Right kidney (tissue), 1 donor: ENCODE results near the gene NOS3.
"Not testable (repeated sequence)": the region's sequence is repeated elsewhere in the genome, so short reads cannot be mapped to it uniquely, and the experiment has no call there.

Source experiments
- DNase-seq: peaks from one replicate; pipeline ENCODE4 v3.0.0-alpha.2; 2016

Gene NOS3

DNA sequence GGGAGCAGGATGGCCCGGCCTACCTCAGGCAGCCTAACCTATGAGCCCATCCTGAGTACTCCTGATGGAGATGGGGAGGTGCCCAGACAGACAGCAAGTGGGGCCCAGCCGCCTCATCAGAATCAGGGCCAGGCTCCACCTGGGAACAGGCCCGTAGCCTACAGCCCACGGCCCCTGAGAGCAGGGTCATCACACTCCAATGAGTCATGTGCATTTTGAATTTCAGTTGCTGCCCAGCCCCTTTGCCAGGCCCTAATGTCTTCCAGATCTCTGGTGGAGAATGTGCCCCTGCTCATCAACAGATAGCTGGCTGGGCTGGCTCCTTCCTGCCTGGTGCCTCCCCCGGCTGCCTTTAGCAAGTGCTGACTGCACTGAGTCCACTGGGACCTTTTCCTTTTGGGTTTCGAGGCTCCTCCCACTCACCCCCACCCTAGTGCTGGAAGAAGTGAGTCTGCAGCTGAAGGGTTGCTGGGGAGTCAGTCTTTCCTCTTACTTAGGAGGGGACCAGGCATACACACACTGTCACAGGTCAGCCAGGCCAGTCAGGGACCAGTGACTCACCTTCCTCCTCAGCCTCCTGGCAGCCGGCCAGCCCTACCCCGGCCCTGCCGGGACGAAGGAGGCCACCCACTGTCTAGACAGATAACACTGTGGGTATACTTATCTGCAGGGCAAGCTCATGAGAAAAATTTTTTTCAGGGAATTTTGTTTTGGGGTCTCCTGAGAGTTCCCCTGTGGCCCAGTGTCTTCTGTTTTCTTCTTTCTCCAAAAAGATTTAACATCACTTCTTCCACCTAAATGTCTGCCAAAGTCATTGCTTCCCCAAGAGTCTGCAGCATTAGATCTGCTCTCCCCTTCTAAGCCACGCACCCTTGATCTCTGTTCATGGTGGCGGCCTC, 48.4 kb downstream of the NOS3 start:
- DNase-seq, result no peak

DNA sequence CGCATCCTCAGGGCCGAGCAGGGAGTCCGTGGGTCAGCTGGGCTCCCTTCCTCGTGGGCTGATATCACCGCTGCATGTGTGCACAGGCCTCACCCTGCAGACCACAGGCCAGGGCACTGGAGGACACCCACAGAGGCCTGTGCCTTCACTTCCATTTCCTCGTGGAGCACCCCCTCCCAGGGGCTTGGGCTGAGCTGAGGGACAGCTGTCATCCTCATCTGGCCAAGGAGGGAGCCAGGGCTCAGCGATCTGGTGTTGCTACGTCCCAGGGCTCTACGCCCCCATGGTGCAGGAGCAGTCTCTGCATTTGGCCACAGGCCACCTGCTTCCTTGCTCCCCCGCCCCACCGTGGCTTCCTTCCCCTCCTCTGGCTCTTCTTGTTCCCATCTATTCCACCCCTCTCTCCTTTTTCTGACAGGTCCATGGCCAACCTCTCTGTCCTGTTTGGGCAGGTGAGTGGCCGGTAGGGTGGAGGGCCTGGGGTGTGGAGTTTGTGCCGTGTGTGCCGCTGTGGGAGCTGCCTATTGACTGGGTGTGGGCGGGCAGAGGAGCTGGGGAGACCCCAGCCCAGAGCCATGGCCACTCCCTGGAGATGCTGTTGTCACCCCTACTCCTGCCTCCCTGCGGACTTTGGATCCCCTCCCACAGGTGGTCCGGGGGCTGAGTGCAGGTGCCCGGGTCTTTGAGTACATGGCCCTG, 49.2 kb downstream of the NOS3 start:
- DNase-seq, result no peak

DNA sequence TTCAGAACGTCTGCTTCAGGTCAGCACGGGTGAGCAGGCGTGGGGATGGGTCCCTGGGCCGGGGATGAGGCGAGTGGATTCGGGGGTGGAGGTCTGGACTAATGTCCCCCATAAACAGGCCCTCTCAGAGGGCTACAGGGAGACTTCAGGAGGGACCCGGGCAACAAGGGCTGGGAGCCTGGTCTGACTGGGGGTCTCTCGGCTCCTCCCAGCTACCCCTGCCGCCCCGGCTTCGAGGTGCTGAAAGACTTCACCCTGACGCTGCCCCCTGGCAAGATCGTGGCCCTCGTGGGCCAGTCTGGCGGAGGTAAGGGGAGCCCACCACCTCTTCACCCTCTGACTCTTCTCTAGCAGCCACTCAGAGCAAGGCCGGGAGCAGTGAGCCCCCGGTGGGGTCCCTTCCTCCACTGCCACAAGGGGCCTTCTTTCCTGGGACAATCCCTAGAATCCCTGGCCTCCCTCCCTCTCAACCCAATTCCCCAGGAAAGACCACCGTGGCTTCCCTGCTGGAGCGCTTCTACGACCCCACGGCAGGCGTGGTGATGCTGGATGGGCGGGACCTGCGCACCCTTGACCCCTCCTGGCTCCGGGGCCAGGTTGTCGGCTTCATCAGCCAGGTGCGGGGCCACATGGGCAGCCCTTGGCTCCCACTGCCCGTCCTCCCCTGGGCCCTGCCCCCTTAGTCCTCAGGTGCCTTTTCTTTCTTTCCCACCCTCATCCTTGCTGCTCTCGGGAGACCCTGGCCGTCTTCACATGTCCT, 50.0 kb downstream of the NOS3 start:
- DNase-seq, result no peak

DNA sequence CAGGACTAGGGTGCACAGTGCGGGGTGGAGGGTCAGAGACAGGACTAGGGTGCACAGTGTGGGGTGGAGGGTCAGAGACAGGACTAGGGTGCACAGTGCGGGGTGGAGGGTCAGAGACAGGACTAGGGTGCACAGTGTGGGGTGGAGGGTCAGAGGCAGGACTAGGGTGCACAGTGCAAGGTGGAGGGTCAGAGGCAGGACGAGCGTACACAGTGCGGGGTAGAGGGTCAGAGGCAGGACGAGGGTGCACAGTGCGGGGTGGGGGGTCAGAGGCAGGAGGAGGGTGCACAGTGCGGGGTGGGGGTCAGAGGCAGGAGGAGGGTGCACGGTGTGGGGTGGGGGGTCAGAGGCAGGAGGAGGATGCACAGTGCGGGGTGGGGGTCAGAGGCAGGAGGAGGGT, 52.6 kb downstream of the NOS3 start:
- DNase-seq, result not testable (repeated sequence)

DNA sequence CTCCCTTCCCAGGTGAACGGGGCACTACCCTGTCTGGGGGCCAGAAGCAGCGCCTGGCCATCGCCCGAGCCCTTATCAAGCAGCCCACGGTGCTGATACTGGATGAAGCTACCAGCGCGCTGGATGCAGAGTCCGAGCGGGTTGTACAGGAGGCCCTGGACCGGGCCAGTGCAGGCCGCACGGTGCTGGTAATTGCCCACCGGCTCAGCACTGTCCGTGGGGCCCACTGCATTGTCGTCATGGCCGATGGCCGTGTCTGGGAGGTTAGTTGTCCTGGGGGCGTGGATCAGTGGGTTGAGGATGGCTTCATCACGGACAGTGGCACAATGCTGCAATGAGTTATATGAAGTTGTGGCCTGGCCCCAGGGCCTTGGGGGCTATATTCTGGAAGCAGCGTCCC, 53.1 kb downstream of the NOS3 start:
- DNase-seq, result no peak

DNA sequence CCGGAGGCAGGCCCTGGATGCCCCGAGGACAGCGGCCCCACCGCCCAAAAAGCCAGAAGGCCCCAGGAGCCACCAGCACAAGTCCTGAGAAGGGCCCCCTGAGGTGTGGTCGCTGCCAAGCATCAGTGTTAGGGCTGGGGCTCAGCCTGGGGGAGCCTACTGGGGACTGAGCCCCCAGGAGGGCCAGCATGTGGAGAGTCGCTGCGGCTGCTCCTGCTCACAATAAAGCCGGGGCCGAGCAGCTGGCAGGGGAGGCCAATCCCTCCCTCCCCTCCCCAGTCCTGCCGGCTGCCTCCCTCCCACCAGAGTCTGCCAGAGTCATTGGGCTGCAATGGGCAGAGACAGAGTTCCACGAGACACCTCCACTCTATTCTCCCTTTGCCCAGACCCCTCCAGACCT, 54.4 kb downstream of the NOS3 start:
- no peak for DNase-seq

DNA sequence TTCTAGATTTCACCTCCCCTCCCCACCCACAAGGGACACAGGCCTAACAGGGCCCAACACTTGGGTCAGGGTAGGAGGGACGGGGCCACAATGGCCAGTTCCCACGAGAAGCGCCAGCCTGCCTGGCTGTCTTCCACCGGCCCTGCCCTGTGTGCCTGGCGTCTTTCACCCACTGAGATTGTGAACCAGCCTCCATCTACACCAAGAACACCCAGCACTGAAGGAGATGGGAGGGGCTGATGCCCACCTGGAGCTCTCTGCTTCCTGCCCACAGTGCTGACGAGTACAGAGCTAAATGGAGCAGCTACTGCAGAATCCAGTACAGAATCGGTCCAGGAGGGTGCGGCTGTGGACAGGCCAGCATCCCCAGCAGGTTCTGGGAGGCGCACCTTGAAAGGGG, 55.1 kb downstream of the NOS3 start:
- no peak for DNase-seq

DNA sequence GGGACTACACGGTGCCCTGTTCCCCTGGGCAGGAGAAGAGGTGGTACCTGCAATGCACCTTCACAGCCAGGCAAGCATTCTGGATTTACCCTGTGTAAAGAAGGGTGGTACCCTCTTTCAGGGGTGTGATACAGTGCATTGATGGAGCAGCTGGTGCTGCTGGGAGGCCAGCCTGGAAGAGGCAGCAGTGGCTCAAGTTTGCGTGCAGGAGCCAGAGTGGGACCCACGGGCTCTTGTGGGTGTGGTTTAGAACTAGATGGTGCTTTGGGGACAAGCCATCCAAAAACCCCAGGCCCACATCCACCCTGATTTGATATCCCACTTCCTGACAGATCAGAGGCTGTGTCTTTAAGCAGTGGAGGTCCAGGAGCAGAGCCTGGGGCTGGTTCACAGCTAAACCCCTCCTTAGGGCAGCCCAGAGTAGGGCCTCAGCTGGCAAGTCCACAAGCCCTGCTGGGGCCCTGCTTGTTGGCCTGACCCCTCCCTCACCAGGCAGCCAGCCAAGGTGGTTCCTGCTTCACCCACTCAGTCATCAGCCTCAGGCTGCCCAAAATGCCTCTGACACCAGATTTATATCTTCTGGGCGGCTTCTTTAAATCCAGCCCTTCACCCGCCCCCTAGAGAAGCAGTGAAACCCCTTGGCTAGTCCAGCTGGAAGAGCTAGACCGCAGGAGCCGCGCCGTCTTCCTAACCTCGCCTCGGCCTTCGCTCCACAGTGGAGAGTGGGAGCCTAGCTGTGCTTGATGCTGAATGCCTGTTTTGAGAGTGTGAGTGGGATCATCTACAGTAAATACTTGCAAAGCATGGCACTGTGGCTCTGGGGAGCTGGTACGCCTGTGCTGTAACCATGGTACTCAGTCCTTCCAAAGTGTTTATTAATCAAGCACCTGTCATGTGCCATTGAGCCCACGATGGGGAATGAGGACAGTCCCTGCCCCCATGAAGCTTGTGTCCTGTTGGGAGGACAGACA, 56.1 kb downstream of the NOS3 start:
- DNase-seq, result no peak

DNA sequence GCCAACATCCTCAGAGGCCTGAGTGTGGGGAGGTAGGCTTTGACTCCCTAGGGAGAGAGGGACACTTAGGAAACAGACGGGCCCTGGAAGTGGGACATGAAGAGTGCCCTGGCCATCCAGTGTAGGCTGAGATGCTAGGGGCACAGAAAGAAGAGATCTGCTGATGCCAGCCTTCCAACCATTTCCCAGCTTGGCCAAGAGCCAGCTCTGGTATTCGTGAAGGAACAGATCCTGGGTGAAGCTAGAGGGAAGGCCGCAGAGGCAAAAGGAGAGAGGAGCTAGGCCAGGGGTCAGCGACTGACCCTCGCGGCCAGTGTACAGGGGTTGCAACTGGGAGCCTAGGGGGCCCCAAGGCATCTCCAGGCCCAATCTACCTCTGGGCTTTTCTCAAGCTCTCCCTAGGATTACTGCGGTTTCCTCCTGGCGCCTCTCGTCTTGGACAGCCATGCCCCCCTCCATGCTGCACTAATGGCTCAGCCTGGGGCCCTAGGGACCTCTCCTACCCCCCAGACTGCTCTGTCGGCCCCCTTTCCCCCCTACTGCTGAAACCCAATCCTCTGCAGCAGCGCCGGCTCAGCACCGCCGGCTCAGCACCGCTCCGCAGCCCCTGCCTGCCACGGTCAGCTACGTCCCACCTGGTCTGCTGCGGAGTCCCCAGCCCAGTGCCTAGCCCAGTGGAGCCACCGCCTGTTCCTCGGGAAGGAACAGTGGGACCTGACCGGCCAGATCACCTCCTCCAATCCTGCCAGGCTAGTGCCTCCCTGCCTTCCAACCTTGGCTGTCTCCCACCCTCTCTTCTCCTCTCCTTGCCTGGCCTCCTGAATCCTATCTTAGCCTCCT, 57.4 kb downstream of the NOS3 start, which contains the start of gene ASIC3:
Gene ASIC3 (plus strand): TSS at position 556 of the 840 bp plus-strand sequence. CDS start 355 bp downstream, outside the sequence.
- DNase-seq, result no peak

DNA sequence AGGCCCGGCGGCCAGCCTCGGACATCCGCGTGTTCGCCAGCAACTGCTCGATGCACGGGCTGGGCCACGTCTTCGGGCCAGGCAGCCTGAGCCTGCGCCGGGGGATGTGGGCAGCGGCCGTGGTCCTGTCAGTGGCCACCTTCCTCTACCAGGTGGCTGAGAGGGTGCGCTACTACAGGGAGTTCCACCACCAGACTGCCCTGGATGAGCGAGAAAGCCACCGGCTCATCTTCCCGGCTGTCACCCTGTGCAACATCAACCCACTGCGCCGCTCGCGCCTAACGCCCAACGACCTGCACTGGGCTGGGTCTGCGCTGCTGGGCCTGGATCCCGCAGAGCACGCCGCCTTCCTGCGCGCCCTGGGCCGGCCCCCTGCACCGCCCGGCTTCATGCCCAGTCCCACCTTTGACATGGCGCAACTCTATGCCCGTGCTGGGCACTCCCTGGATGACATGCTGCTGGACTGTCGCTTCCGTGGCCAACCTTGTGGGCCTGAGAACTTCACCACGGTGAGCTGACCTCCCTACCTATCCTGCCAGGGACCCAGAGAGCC, 58.2 kb downstream of the NOS3 start:
- DNase-seq, result no peak

DNA sequence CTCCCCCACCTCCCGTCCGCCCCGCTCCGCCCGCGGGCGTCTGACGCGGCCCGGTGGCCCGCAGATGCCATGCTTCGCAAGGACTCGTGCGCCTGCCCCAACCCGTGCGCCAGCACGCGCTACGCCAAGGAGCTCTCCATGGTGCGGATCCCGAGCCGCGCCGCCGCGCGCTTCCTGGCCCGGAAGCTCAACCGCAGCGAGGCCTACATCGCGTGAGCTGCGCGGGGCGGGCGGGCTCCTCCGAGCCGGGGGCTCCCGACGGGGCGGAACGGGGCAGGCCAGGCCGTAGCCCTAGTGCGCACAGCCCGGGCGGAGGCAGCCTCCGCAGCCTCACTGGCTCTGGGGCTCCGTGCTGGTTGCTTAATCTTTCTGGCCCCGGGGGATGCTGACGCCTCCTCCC, 60.3 kb downstream of the NOS3 start:
- peak; percentile 68 for DNase-seq

DNA sequence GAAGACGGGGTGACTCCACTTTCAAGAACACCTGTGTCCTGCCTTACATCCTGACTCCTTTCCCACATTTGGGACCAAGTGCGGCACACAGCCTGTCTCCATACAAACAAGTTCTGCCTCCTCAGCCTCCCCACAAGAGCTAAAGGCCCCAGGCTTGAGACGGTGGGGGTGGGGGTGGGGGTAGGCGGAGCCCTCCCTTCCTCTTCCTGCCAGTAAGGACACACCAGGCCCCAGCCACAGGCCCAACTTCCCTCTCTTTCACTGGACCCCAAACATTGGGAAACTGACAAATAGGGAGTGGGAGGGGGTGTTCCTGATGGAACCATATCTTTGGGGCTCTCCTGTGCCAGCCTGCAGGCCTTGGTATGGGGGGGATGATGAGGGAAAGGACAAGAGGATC, 62.3 kb downstream of the NOS3 start:
- no peak for DNase-seq

DNA sequence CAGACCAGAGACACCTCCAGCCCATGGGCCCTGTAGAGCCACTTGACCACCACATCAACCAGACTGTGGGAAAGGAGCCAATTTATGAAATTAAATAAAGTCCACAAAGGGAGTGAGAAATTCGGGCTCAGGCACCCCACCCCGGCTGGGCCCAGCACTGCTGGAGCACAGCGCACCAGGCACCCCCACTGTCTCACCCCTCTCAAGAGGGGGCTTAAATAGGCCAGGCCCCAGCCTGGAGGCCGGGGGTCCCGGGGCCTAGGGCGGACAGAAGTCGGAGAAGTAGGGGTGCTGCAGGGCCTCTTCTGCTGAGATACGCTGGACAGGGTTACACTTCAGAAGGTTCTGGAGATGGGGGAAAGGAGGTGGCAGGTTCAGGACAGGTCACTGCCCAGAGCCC, 62.9 kb downstream of the NOS3 start:
- no peak for DNase-seq

DNA sequence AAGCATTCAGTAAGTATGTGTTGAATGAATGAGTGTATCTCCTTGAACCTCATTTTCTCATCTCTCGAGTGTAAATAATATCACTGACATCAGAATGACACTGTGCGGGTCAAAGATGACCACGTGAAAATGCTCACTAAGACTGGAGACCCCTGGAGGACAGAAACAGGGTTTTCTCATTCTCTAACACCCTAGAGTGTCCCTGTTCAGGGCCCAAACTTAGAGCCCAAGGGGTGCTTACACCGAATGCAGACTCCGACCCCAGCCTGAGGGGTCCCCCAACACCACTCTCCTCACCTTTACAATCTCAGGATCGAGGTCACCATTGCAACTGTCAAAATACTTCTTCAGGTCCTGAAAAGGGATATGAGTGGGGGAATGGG, 65.5 kb downstream of the NOS3 start:
- DNase-seq, result no peak

DNA sequence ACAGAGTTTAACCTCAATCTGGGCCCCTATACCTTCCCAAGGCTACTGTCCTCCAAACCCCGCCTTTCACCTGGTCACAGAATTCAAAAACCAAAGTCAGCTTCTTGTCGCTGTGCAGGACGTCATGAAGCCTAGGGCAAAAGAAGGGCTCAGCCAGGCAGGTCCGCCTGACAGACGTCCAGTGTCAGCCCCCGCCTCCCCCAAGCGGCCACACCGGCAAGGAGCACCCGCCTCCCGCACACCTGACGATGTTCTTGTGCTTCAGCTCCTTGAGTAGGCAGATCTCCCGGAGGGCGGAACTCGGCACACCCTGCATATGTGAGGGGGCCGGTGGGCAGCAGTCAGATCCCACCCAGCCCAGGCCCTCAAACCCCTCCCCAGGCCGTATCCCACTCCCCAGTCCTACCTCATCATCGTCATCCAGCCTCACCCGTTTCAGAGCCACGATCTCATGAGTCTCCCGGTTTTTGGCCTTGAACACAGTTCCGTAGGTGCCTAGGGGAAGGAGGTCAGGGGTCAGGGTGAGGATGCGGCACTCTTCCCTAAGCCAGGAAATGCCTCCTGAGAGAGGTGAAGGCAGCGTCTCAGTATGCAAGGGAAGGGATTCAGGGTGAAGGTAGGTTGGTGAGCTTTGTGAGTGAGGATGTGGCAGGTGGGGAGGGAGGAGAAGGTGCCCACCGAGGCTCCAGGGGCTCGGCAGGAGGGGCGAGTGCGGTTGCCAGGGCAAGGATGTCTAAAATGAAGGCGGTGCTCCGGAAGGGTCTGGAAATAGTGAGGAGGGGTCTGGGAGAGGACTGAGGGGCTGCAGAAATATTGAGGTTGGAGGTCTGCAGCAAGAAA, 66.1 kb downstream of the NOS3 start:
- no peak for DNase-seq

DNA sequence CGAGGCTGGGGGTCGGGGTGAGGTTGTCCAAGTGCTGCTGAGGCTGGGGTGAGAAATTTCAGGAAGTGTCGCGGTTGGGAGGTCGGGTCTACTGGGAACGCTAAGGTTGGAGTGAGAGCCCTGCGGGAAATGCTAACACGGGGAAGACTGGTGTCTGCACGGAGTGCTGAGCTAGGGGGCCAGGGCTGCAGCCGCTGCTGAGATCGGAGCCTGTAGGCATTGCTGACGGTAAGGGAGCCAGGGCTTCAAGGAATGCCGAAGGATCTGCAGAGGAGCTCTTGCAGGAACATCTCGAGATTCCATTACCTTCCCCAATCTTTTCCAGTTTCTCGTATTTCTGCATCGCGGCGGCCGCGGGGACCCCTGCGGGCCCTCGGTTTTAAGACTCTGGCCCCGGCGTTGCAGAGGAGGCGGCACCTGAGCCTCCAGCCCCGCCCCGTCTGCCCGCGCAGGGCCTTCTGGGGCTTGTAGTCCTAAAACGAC, 66.7 kb downstream of the NOS3 start, which contains the start of gene CDK5:
Gene CDK5 (minus strand): TSS at position 392 of the 483 bp plus-strand sequence. CDS start 49 bp downstream, at position 343.
- DNase-seq, result peak; percentile 98

DNA sequence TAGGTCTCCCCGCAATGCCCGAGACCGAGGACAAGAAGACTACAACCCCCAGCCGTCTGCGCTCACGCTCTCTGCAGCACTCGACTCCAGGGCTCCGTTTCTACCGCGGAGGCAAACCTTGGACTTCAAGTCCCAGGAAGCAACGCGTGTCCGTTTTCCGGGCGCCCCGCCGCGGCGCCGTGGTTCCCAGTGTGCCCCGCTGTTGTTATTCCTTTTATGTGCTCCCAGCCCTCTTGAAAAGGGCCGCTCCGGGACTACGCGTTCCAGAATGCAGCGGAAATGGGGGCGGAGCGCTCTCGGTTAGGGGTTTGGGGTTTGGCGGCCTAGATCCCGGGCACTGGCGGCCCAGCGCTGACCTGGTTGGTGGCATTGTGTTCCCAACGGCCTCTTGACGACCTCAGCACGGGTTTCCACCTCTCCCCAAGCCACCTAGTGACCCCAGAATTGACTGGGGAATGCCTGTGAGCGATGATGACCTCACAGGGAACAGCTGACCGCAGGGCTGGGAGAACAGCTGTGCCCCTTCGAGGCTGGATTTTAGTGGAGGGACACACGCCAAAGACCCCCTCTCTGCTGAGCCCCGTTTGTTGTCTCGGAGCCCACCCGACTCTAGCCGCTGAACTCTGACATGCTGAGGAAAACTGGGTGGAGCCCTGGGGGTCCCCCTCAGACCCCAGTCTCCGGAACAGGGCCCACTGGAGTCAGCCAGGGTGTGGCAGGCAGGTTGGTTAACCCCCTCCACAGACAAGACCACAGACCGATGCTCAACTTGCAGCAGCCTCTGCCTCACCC, 67.4 kb downstream of the NOS3 start:
- DNase-seq, result peak; percentile 95

DNA sequence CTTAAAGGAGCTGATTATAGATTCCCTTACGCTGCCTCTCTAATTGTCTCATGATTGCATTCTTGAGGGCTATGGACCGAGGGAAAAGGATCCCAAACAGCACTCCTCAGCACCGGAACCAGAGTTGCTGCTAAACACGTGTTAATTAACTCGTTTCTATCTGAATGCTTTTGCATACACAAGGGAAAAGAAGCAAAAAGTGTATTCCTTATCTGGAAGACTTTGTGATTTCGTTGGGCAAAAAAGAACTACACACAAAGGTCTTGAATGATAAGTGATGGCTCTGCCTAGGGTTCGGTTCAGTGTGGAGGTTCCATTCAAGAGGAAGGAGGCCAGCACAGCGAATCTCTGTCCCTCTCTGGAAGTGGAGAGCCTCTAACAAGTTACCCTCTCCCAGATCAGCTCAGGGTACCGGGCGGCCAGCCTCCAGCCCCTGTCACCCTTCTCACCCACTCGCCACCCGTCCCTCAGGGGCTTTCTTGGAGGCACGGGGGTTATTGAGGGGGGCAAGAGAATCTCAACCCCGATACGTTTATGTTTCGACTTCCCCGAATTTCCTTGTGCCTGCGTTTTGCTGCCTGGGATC, 68.1 kb downstream of the NOS3 start:
- DNase-seq, result peak; percentile 78
